ENCODE results near the gene DDIT4L.

Gene DDIT4L

GRCh38 chr4:100188829-100189228, 1.4 kb downstream of the DDIT4L start:
- Histone ChIP-seq H3K4me3 (ENCODE audit: low read depth, low read length) (peak overlapping the region; percentile 64; the same call in 1 of the 2 replicates), H3K9ac (ENCODE audit: low read length) (no peak overlapping the region), H3K4me1 (ENCODE audit: control insufficient read depth, insufficient read depth, low read length) (peaks cover 24% of the 10 kb centered on the region), H3K36me3 (ENCODE audit: control insufficient read depth, insufficient read depth, low read length) (no peaks in the 10 kb centered on the region), H3K9me3 (ENCODE audit: control insufficient read depth, insufficient read depth, low read depth, low read length) (no peaks in the 10 kb centered on the region), H3K27ac (ENCODE audit: low read depth, low read length) (no peak overlapping the region), H3K27me3 (ENCODE audit: control insufficient read depth, insufficient read depth, low read length) (peaks cover 43% of the 10 kb centered on the region)

DNA sequence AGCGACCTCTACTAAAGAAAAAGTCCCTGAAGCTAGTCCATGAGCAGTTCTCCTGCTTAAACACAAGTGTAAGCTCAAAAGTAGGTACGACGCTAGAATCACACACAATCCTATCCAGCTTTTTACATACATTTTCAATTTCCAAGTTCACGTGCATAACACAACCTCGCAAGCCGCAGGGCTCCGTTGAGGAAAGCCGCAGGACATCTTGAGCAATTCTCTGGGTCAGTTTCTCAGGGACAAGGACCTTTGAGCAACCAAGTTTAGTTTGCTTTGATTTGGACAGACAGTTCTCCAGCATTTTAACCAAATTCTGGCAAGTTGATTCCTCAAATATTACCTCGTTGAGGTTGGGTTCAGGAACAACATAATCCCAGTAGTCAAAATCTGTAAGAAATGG, 2.5 kb downstream of the DDIT4L start:
- Histone ChIP-seq H3K9ac (ENCODE audit: low read length) (no peak overlapping the region), H3K4me3 (ENCODE audit: low read depth, low read length) (no peak overlapping the region)

DNA sequence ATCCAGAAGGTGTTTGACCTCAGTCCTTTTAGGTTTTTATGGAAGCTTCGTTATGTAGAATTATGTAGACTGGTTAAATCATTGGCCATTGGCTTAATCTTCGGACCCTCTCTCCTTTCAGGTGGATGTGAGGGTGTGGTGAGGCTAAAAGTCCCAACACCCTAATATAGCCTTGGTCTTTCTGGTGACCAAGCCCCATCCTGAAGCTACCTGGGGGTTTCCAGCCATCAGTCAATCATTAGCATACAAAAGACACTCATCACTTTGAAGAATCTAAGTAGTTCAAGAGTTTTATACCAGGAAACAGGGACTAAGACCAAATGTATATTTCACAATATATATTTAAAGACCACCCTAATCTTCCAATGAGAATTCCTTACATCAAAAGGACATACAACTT, 5.5 kb downstream of the DDIT4L start:
- no peak overlapping the region for H3K9ac ChIP-seq (ENCODE audit: low read length)
- H3K27ac ChIP-seq (ENCODE audit: low read depth, low read length), result no peak overlapping the region
- H3K27me3 ChIP-seq (ENCODE audit: control insufficient read depth, insufficient read depth, low read length), result peaks cover 25% of the 10 kb centered on the region
- H3K36me3 ChIP-seq (ENCODE audit: control insufficient read depth, insufficient read depth, low read length), result no peaks in the 10 kb centered on the region
- no peak overlapping the region for H3K4me3 ChIP-seq (ENCODE audit: low read depth, low read length)
- H3K9me3 ChIP-seq (ENCODE audit: control insufficient read depth, insufficient read depth, low read depth, low read length), result no peaks in the 10 kb centered on the region
- peaks cover 19% of the 10 kb centered on the region for H3K4me1 ChIP-seq (ENCODE audit: control insufficient read depth, insufficient read depth, low read length)

More for the DNA sequence above, 2.5 kb downstream of the DDIT4L start:
- H3K4me1 ChIP-seq (ENCODE audit: control insufficient read depth, insufficient read depth, low read length), result peaks cover 24% of the 10 kb centered on the region
- no peak overlapping the region for H3K27ac ChIP-seq (ENCODE audit: low read depth, low read length)
- peaks cover 43% of the 10 kb centered on the region for H3K27me3 ChIP-seq (ENCODE audit: control insufficient read depth, insufficient read depth, low read length)
- H3K36me3 ChIP-seq (ENCODE audit: control insufficient read depth, insufficient read depth, low read length), result no peaks in the 10 kb centered on the region
- H3K9me3 ChIP-seq (ENCODE audit: control insufficient read depth, insufficient read depth, low read depth, low read length), result no peaks in the 10 kb centered on the region

DNA sequence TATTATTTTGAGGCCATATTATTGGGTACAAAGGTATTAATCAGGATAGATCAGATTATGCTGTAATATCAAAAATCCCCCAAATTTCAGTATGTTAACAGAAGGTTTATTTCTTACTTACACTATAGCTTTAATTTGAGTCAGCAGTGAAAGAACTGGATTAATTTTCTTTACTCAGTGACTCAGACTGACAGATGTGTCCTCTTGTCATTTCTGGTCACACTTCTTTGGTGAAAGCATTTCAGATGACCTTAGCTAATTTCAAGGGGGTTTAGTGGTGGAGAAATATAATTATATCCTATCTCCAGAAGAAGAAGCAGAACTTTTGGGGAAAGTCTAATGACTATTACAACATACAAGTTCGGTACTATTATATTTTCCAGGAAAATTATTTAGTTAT, 12.4 kb downstream of the DDIT4L start:
- no peaks in the 10 kb centered on the region for H3K27me3 ChIP-seq (ENCODE audit: control insufficient read depth, insufficient read depth, low read length)
- H3K4me1 ChIP-seq (ENCODE audit: control insufficient read depth, insufficient read depth, low read length), result no peaks in the 10 kb centered on the region
- H3K9me3 ChIP-seq (ENCODE audit: control insufficient read depth, insufficient read depth, low read depth, low read length), result no peaks in the 10 kb centered on the region
- H3K9ac ChIP-seq (ENCODE audit: low read length), result no peak overlapping the region
- H3K36me3 ChIP-seq (ENCODE audit: control insufficient read depth, insufficient read depth, low read length), result no peaks in the 10 kb centered on the region
- H3K4me3 ChIP-seq (ENCODE audit: low read depth, low read length), result no peak overlapping the region
- no peak overlapping the region for H3K27ac ChIP-seq (ENCODE audit: low read depth, low read length)

GRCh38 chr4:100177126-100177525, 13.1 kb downstream of the DDIT4L start:
- no peaks in the 10 kb centered on the region for H3K36me3 ChIP-seq (ENCODE audit: control insufficient read depth, insufficient read depth, low read length)
- H3K27me3 ChIP-seq (ENCODE audit: control insufficient read depth, insufficient read depth, low read length), result no peaks in the 10 kb centered on the region
- H3K4me3 ChIP-seq (ENCODE audit: low read depth, low read length), result no peak overlapping the region
- H3K9ac ChIP-seq (ENCODE audit: low read length), result no peak overlapping the region
- no peaks in the 10 kb centered on the region for H3K4me1 ChIP-seq (ENCODE audit: control insufficient read depth, insufficient read depth, low read length)
- H3K27ac ChIP-seq (ENCODE audit: low read depth, low read length), result no peak overlapping the region
- H3K9me3 ChIP-seq (ENCODE audit: control insufficient read depth, insufficient read depth, low read depth, low read length), result no peaks in the 10 kb centered on the region

DNA sequence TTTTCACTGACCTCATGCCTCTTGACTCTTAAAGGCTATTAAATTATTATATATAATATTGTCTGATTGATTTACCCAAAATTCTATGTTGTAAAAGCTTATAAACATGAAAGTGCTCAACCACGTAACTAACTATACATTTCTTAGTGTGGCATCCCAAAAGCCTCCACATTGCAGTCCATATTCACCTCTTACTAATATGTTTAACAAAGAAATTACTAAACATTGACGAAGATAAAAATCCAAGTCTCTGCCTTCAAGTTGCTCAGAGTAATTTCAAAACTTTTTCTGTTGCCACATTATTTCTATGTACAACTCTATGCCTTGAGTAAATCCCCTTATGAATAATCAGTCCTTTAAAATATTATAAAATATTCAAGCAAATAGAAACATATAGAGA, 14.4 kb downstream of the DDIT4L start:
- H3K4me1 ChIP-seq (ENCODE audit: control insufficient read depth, insufficient read depth, low read length), result no peaks in the 10 kb centered on the region
- H3K27me3 ChIP-seq (ENCODE audit: control insufficient read depth, insufficient read depth, low read length), result no peaks in the 10 kb centered on the region
- H3K36me3 ChIP-seq (ENCODE audit: control insufficient read depth, insufficient read depth, low read length), result no peaks in the 10 kb centered on the region
- H3K27ac ChIP-seq (ENCODE audit: low read depth, low read length), result no peak overlapping the region
- H3K9ac ChIP-seq (ENCODE audit: low read length), result no peak overlapping the region
- H3K9me3 ChIP-seq (ENCODE audit: control insufficient read depth, insufficient read depth, low read depth, low read length), result no peaks in the 10 kb centered on the region
- H3K4me3 ChIP-seq (ENCODE audit: low read depth, low read length), result no peak overlapping the region

- no peak overlapping the region for H3K27ac ChIP-seq (ENCODE audit: low read depth, low read length)
These were observed 15.3 kb downstream of the DDIT4L start for GRCh38 chr4:100174985-100175383.

GRCh38 chr4:100170986-100171385, 19.3 kb downstream of the DDIT4L start:
- Histone ChIP-seq H3K27me3 (ENCODE audit: control insufficient read depth, insufficient read depth, low read length) (no peaks in the 10 kb centered on the region), H3K27ac (ENCODE audit: low read depth, low read length) (no peak overlapping the region), H3K36me3 (ENCODE audit: control insufficient read depth, insufficient read depth, low read length) (no peaks in the 10 kb centered on the region), H3K4me3 (ENCODE audit: low read depth, low read length) (no peak overlapping the region), H3K4me1 (ENCODE audit: control insufficient read depth, insufficient read depth, low read length) (no peaks in the 10 kb centered on the region), H3K9me3 (ENCODE audit: control insufficient read depth, insufficient read depth, low read depth, low read length) (no peaks in the 10 kb centered on the region), H3K9ac (ENCODE audit: low read length) (no peak overlapping the region)

More at GRCh38 chr4:100174985-100175383, 15.3 kb downstream of the DDIT4L start:
- Histone ChIP-seq H3K4me1 (ENCODE audit: control insufficient read depth, insufficient read depth, low read length) (no peaks in the 10 kb centered on the region), H3K4me3 (ENCODE audit: low read depth, low read length) (no peak overlapping the region), H3K9me3 (ENCODE audit: control insufficient read depth, insufficient read depth, low read depth, low read length) (no peaks in the 10 kb centered on the region), H3K36me3 (ENCODE audit: control insufficient read depth, insufficient read depth, low read length) (no peaks in the 10 kb centered on the region), H3K9ac (ENCODE audit: low read length) (no peak overlapping the region), H3K27me3 (ENCODE audit: control insufficient read depth, insufficient read depth, low read length) (no peaks in the 10 kb centered on the region)

GRCh38 chr4:100169491-100170485, 20.5 kb downstream of the DDIT4L start:
- Histone ChIP-seq H3K4me3 (ENCODE audit: low read depth, low read length) (no peak overlapping the region), H3K27me3 (ENCODE audit: control insufficient read depth, insufficient read depth, low read length) (no peaks in the 10 kb centered on the region), H3K9ac (ENCODE audit: low read length) (no peak overlapping the region), H3K9me3 (ENCODE audit: control insufficient read depth, insufficient read depth, low read depth, low read length) (no peaks in the 10 kb centered on the region), H3K4me1 (ENCODE audit: control insufficient read depth, insufficient read depth, low read length) (0 out of 2 replicates have a peak, but pooled peaks cover 6% of the 10 kb centered on the region), H3K36me3 (ENCODE audit: control insufficient read depth, insufficient read depth, low read length) (no peaks in the 10 kb centered on the region), H3K27ac (ENCODE audit: low read depth, low read length) (no peak overlapping the region)

DNA sequence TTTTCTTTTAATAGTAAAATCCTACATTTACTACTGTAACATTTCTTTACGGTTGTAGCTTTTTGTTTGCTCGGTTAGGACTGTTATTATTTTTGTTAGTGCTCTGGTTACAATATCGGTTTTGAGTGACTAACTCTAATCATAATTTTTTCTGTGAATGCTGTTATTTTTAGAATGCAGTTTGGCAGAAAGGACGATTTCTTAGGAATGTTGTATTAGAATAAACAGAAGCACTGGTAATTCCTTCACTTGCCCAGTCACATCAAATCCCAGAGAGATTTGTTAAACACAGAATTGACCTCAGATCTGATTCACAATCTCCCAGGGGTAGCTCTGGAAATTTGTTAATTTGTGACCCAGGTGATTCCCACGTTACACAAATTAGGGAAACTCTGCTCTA, 21.7 kb downstream of the DDIT4L start:
- H3K27ac ChIP-seq (ENCODE audit: low read depth, low read length), result no peak overlapping the region
- no peaks in the 10 kb centered on the region for H3K27me3 ChIP-seq (ENCODE audit: control insufficient read depth, insufficient read depth, low read length)
- no peaks in the 10 kb centered on the region for H3K36me3 ChIP-seq (ENCODE audit: control insufficient read depth, insufficient read depth, low read length)
- no peak overlapping the region for H3K4me3 ChIP-seq (ENCODE audit: low read depth, low read length)
- 0 out of 2 replicates have a peak, but pooled peaks cover 6% of the 10 kb centered on the region for H3K4me1 ChIP-seq (ENCODE audit: control insufficient read depth, insufficient read depth, low read length)
- H3K9ac ChIP-seq (ENCODE audit: low read length), result no peak overlapping the region
- H3K9me3 ChIP-seq (ENCODE audit: control insufficient read depth, insufficient read depth, low read depth, low read length), result no peaks in the 10 kb centered on the region

DNA sequence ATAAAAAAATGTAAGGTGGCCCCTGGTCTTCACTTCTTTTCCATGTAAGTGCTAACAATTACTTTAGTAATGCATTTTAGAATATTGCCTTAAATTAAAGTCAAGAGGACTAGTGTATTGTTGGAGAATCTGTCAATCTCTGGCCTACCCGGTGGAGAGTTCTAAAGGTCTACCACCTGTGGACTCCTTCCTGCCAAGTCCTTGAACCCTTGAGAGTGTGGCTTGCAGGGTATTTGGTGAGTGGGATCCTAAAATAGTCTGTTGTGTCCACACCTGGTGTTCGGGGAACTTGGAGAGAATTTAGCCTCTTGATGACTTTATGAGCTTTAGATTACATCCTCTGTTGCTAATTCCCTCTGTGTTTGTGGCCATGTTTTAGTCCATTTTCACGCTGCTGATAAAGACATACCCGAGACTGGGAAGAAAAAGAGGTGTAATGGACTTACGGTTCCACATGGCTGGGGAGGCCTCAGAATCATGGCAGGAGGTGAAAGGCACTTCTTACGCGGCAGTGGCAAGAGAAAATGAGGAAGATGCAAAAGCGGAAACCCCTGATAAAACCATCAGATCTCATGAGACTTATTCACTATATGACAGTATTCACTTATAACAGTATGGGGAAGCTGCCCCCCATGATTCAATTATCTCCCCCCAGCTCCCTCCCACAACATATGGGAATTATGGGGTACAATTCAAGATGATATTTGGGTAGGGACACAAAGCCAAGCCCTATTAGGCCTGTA, 23.8 kb downstream of the DDIT4L start:
- no peaks in the 10 kb centered on the region for H3K36me3 ChIP-seq (ENCODE audit: control insufficient read depth, insufficient read depth, low read length)
- no peak overlapping the region for H3K9ac ChIP-seq (ENCODE audit: low read length)
- no peaks in the 10 kb centered on the region for H3K27me3 ChIP-seq (ENCODE audit: control insufficient read depth, insufficient read depth, low read length)
- 0 out of 2 replicates have a peak, but pooled peaks cover 6% of the 10 kb centered on the region for H3K4me1 ChIP-seq (ENCODE audit: control insufficient read depth, insufficient read depth, low read length)
- no peak overlapping the region for H3K27ac ChIP-seq (ENCODE audit: low read depth, low read length)
- no peak overlapping the region for H3K4me3 ChIP-seq (ENCODE audit: low read depth, low read length)
- H3K9me3 ChIP-seq (ENCODE audit: control insufficient read depth, insufficient read depth, low read depth, low read length), result 0 out of 2 replicates have a peak, but pooled peaks cover 5% of the 10 kb centered on the region

Data from HUES6 (cell line).